HG03066 (cell line): ENCODE data around the gene PCGF3.
"Not testable (repeated sequence)": the region's sequence is repeated elsewhere in the genome, so short reads cannot be mapped to it uniquely, and the experiment has no call there.

ENCODE experiments used
- ATAC-seq: cut with Tn5 transposase; IDR thresholded peaks from one replicate; pipeline ENCODE4 v1.9.1; 2021; ENCODE audit warnings: low read depth; ENCODE audit not compliant: unreplicated experiment

PCGF3 gene

GRCh38 chr4:734075-734474 is 28.4 kb downstream of the PCGF3 start:
- no peak for ATAC-seq

DNA sequence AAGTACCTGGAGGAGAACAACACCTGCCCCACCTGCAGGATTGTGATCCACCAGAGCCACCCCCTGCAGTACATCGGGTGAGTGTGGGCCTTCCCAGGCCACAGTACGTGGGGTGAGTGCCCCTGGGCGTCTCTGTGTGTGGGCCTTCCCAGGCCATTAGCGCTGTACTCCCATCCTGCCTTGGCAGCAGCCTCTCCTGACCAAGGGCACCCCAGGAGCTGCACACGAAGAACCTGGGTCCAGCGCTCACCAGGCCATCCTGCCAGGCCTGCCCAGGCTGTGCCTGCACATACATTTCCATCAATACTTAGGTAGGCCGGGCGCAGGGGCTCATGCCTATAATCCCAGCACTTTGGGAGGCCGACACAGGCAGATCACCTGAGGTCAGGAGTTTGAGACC is 29.3 kb downstream of the PCGF3 start:
- no peak for ATAC-seq

DNA sequence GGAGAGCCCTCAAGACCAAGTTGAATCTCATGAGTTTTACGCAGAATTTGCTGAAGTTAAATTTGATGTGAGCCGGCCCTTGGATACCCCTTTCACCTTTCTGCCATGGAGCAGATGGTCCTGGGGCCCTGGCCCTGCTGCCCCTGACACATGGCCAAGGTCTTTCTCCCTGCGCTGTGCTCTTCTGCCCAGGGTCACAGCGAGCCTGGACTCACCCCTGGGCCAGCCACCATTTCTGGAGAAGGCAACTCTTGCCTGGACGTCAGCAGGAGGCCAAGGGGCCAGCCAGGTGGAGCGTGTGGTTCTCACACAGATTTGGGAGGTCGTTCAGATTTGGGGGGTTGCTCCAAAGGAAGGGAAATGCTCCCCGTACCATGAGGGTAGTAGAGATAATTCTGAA is 30.0 kb downstream of the PCGF3 start:
- no peak for ATAC-seq

DNA sequence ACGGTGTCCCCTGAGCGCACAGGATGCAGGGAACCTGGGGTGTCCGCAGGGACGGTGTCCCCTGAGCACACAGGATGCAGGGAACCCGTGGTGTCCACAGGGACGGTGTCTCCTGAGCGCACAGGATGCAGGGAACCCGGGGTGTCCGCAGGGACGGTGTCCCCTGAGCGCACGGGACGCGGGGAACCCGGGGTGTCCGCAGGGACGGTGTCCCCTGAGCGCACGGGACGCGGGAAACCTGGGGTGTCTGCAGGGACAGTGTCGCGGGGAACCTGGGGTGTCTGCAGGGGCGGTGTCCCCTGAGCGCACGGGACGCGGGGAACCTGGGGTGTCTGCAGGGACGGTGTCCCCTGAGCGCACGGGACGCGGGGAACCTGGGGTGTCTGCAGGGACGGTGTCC is 30.9 kb downstream of the PCGF3 start:
- not testable (repeated sequence) for ATAC-seq

- ATAC-seq: no peak
These were observed 33.2 kb downstream of the PCGF3 start for GRCh38 chr4:738781-739280.

- no peak for ATAC-seq
These were observed 33.9 kb downstream of the PCGF3 start for GRCh38 chr4:739569-739968.

DNA sequence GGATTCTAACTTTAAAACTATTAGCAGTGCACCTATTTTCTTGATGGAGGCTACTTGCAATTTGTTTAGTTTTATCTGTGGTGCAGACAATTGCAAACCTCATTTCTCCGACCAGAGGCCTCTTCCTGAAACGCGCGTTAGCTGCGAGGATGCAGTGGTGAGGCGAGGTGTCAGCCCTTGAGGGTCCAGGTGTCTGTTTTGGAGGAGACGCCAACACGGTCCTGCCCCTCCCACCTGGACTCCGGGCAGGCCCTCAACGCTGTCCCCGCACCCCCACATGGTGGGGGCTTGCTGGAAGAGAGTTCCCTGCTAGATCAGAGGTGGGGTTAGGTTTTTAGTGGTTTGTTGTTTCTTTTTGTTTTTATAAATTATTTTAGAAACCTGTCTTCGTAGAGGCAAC is 34.4 kb downstream of the PCGF3 start:
- no peak for ATAC-seq

- no peak for ATAC-seq
These were observed 35.1 kb downstream of the PCGF3 start for GRCh38 chr4:740656-741282.

GRCh38 chr4:742096-742741 is 36.6 kb downstream of the PCGF3 start:
- ATAC-seq: no peak

GRCh38 chr4:742742-743311 is 37.2 kb downstream of the PCGF3 start:
- ATAC-seq: no peak

- no peak for ATAC-seq
These were observed 38.0 kb downstream of the PCGF3 start for GRCh38 chr4:743463-744211.

DNA sequence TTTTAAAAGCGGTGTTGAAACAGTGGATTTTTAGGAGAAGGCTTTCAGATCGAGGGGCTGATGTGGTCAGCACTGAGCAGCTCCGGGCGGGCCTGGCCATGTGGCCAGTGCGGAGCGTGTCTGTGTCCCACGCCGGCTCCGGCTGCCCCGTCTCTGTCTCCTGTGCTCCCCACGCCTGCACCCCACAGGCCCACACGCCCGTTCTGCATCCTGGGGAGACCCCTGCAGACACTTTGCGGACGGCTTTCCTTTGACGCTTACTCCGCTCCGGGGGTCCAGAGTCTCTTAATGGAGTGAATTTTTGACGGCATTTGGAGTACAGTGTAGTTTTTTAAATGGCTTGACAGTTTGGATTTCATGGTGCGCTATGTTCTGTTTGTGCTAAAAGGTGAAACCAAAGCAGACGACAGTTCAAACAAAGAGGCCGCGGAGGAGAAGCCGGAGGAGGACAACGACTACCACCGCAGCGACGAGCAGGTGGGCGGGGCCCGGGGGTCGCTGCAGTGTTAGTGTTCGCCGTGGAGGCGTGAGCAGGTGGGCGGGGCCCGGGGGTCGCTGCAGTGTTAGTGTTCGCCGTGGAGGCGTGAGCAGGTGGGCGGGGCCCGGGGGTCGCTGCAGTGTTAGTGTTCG is 38.7 kb downstream of the PCGF3 start:
- no peak for ATAC-seq

- no peak for ATAC-seq
These were observed 42.0 kb downstream of the PCGF3 start for GRCh38 chr4:747546-748170.

DNA sequence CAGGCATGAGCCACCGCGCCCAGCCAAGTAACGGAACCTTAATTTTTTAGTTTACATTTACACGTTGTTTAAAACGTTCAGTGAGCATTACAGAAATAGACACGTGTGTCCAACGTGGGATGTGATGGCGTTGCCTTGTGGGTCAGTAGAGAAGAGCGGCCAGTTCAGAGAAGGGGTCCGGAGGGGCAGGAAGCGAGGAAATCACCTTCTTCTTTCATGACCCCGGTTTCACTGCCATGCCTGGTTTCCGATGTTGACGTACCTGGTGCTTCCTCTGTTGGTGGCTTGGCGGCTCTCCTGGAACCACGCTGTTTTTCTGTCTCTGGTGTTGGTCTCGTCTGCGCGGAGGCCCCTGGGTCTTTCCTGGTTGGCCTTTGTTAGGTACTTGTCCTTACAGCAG is 42.8 kb downstream of the PCGF3 start:
- no peak for ATAC-seq

DNA sequence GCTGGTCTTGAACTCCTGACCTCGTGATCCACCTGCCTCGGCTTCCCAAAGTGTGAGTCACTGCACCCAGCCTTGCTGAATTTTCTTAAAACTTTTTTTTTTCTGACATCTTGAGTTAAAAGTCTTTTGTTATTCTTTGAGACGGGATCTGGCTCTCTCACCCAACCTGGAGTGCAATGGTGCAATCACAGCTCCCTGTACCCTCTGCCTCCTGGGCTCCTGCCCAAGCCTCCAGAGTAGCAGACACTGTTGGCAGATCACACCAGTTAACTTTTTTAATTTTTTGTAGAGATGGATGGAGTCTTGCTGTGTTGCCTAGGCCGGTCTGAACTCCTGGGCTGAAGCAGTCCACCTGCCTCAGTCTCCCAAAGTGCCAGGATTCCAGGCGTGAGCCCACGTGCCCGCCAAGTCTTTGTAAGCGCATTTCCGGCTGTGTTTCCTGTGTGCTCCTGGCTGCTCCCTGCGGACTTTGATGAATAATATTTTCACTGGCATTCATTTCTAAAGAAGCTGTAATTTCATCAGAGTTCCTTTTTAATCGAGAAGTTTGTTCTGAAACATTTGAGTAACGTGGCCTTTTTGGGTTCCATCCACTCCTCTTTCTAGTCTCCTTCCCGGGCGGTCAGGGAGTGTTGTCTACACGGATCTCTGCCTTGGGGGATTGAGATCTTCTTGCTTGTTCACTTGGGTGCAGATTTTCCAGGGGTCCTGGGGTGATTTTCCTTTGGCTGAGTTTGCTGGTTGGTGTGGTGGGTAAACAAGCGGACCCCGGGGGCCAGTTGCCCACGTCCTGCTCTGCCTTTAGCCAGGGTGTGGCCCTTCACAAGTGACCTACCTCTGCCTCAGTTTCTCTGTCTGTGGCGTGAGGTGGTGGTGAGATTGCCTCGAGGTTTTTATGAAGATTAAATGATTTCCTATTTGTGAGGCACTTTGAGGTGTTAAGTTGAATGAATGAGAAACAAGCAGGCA is 44.4 kb downstream of the PCGF3 start:
- no peak for ATAC-seq

DNA sequence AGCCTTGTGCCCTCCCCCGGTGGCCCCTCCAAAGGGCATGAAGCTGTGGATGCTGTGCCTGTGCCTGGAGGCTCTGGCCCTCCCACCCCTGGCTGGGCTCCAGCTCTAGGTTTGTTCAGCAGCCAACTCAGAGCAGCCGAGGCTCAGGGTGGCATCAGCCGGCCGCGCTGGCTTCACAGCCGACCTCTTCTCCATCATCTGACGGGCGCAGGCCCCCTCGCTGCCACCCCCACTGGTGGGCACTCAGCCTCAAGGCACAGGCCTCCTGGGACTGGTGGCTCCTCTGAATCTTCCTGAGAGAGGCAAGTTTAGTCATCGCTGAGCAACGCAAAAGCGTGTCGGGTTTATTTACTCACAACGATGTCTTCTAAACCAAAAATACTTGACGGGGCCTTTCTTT is 46.0 kb downstream of the PCGF3 start:
- no peak for ATAC-seq

DNA sequence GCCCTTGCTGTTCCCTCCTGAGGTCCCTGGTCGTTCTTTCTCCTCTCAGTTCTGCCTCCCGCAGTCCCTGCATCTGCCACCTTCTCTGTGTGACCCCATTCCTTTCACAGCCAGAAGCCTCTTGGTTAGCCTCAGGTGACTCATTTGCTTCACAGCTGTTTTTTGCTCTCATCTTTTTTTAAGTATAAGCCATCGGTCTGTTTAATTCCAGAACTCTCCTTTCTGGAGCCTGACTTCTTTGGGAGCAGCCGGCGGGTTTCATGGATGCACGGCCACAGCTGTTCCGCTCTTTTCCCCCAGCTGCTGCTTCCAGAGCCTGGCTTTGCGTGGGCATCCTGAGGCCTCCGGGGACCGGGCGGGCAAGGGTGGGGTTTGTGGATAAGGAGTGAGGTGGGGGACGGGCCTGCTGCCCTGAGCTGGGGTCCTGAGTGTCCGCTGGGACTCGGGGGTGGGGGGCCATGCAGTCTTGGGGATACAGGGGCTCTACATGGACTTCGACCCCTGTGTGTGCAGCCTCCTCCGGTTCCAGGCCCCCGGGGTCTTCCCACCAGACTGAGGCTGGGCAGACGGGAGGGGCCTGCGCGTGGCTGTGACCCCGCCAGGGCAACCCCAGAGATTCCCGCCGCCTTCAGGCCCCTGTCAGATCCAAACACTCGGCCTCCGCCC is 46.7 kb downstream of the PCGF3 start:
- ATAC-seq: no peak

GRCh38 chr4:753186-753585 is 47.6 kb downstream of the PCGF3 start:
- ATAC-seq: not testable (repeated sequence)
